K562 (cell line): ENCODE measurements around the gene DUSP9. TPM values are rescaled to one million over a fixed set of nuclear protein-coding genes. Genes with fewer than 3 reads are reported as not detected.

Experiments
- ATAC-seq: fragments of 200-7000 bp; cut with Tn5 transposase; 3 replicates; pipeline ENCODE4 v1.9.1; 2020; ENCODE audit warnings: moderate library complexity
- BruUV-seq: library from RNA; stranded (reverse); fragments of 400-500 nt; replicated peaks from 2 replicates; lab custom pipeline; 2021; lab: Mats Ljungman, UMichigan
- CTCF ChIA-PET: fragments of 300-600 bp; formaldehyde crosslinking; extraction: SDS; loops from one replicate; lab custom pipeline; 2021; ENCODE audit warnings: low intra/inter-chr PET ratio; lab: Yijun Ruan, JAX
- POLR2A ChIA-PET: fragments of 300-600, 350-650 bp; sonication (Branson Sonifier 250); formaldehyde crosslinking; extraction: SDS; loops from one replicate; lab custom pipeline; 2021; ENCODE audit warnings: antibody characterized with exemption, inconsistent platforms; lab: Yijun Ruan, JAX
- DNase-seq, 4 experiments: peaks; one replicate each; pipeline versions ENCODE4 v3.0.0 to v3.0.0-alpha.2; 2011 to 2018; ENCODE audit warnings: low spot score in 3 of 4, mixed read lengths in 3 of 4; ENCODE audit errors: extremely low read depth in 1 of 4
- FAIRE-seq: peaks from 2 replicates; lab custom pipeline; 2011; peaks lifted over from hg19 to GRCh38; lab: Jason Lieb, UNC
- H2AFZ ChIP-seq: 2 replicates; pipeline ENCODE4 v1.6.0; 2011; ENCODE audit warnings: low read depth, low read length, control low read depth, inconsistent platforms
- H3K27ac ChIP-seq: fragments of 200-600 bp; 3 replicates; pipeline ENCODE4 v1.8.0; 2011; ENCODE audit warnings: low read depth, mild to moderate bottlenecking, control low read depth, inconsistent platforms, low read length, moderate library complexity, mixed read lengths; ENCODE audit errors: extremely low read depth
- H3K27me3 ChIP-seq, 2 experiments: fragments of 300-600 bp in 1 of 2; 2 replicates in 1 of 2; 3 replicates in 1 of 2; pipeline versions ENCODE4 v1.6.0 to v1.8.0; 2011; ENCODE audit warnings: inconsistent platforms in 2 of 2, low read length in 2 of 2, mild to moderate bottlenecking in 1 of 2, mixed read lengths in 1 of 2, moderate library complexity in 1 of 2; ENCODE audit not compliant: control insufficient read depth in 2 of 2, insufficient read depth in 2 of 2
- H3K36me3 ChIP-seq: fragments of 300-600 bp; 3 replicates; pipeline ENCODE4 v1.8.0; 2011; ENCODE audit warnings: mild to moderate bottlenecking, low read length, inconsistent platforms; ENCODE audit not compliant: control insufficient read depth, insufficient read depth
- H3K4me1 ChIP-seq, 2 experiments: fragments of 200-600 bp in 1 of 2; replicated peaks in 1 of 2; 2 replicates in 1 of 2; 3 replicates in 1 of 2; pipeline versions ENCODE4 v1.5.1 to v1.8.0; 2011; ENCODE audit warnings: inconsistent platforms in 2 of 2, low read length in 2 of 2, mild to moderate bottlenecking in 1 of 2, mixed read lengths in 1 of 2, moderate library complexity in 1 of 2; ENCODE audit not compliant: control insufficient read depth in 2 of 2, insufficient read depth in 2 of 2
- H3K4me2 ChIP-seq: 2 replicates; pipeline ENCODE4 v1.6.1; 2011; ENCODE audit warnings: low read length, control low read depth, inconsistent platforms, mixed read lengths; ENCODE audit not compliant: insufficient read depth
- H3K4me3 ChIP-seq: fragments of 200-600 bp; sonication (generic), shearing (Covaris generic); 2 replicates; pipeline ENCODE4 v1.5.1; 2016; ENCODE audit warnings: control low read depth, inconsistent platforms
- H3K79me2 ChIP-seq: fragments of 200-600 bp; 3 replicates; pipeline ENCODE4 v1.8.0; 2011; ENCODE audit warnings: low read length, inconsistent platforms; ENCODE audit not compliant: control insufficient read depth, insufficient read depth
- H3K9ac ChIP-seq, 2 experiments: 2 replicates each; pipeline versions ENCODE4 v1.6.0 to v1.6.1; 2011; ENCODE audit warnings: low read depth in 2 of 2, low read length in 2 of 2, control low read depth in 1 of 2, inconsistent platforms in 1 of 2, mild to moderate bottlenecking in 1 of 2, mixed read lengths in 1 of 2; ENCODE audit not compliant: insufficient read depth in 1 of 2
- H3K9me1 ChIP-seq: one replicate; pipeline ENCODE4 v1.6.0; 2011; ENCODE audit warnings: inconsistent platforms, mild to moderate bottlenecking, low read length, moderate library complexity; ENCODE audit not compliant: control insufficient read depth, insufficient read depth
- H3K9me3 ChIP-seq: replicated peaks from 2 replicates; pipeline ENCODE4 v1.5.1; 2011; ENCODE audit warnings: low read depth, low read length, inconsistent platforms; ENCODE audit not compliant: control insufficient read depth, insufficient read depth
- H4K20me1 ChIP-seq: replicated peaks from 2 replicates; pipeline ENCODE4 v1.6.1; 2011; ENCODE audit warnings: low read length, inconsistent platforms, mixed read lengths; ENCODE audit not compliant: control insufficient read depth, insufficient read depth
- BHLHE40 ChIP-seq: IDR thresholded peaks from 2 replicates; pipeline ENCODE4 v1.6.1; 2011; ENCODE audit warnings: low read length, improper control_type of control experiment
- CTCF ChIP-seq, 3 experiments: IDR thresholded peaks in 2 of 3; conservative IDR thresholded peaks in 1 of 3; 2 replicates each; pipeline ENCODE4 v1.5.1; 2011 to 2012; ENCODE audit warnings: low read length in 3 of 3, mild to moderate bottlenecking in 3 of 3, control low read depth in 2 of 3, improper control_type of control experiment in 1 of 3, inconsistent platforms in 1 of 3, low read depth in 1 of 3, mixed read lengths in 1 of 3, moderate library complexity in 1 of 3; ENCODE audit not compliant: insufficient read depth in 2 of 3
- KDM5B ChIP-seq: fragments of 200-600 bp; sonication (generic); IDR thresholded peaks from 2 replicates; pipeline ENCODE4 v1.6.1; 2012; ENCODE audit warnings: low read depth, mild to moderate bottlenecking, moderate library complexity, low read length, control low read depth, inconsistent platforms; ENCODE audit not compliant: insufficient replicate concordance
- ZC3H4 ChIP-seq: sonication (generic); formaldehyde crosslinking; IDR thresholded peaks from 2 replicates; pipeline ENCODE4 v1.9.0; 2021; ENCODE audit warnings: missing genetic modification reagents, borderline replicate concordance
- WGBS: fragments of 100-300 bp; shearing (Covaris generic); methylation state at CpG from one replicate; pipeline ENCODE4 v1.1.6; 2016; ENCODE audit warnings: low coverage, mixed read lengths; ENCODE audit not compliant: insufficient coverage; ENCODE audit errors: missing lambda C conversion rate; 5-methylcytosine and 5-hydroxymethylcytosine counted together
- in situ Hi-C: fragments of 300-500 bp; cut with MboI; formaldehyde crosslinking; loops from 4 replicates; pipeline ENCODE4 v1.15.0; 2018; ENCODE audit warnings: inconsistent platforms, mixed read lengths
- intact Hi-C: fragments of 100-400 bp; cut with micrococcal nuclease; formaldehyde crosslinking; loops from 2 replicates; pipeline ENCODE4 v1.14.2; 2022
- polyA plus RNA-seq, 8 experiments: library from polyadenylated mRNA; depleted of rRNA in 4 of 8; stranded (reverse) in 5 of 8; unstranded in 3 of 8; fragments of >200 nt; fragmentation: Nextera tagmentation in 2 of 8; fragmentation: Illumina TruSeq in 1 of 8; extraction: Ambion mirVana in 2 of 8; extraction: Trizol in 1 of 8; gene quantifications; 2 replicates each; pipeline versions ENCODE4 v1.2.1 to v1.2.3, GENCODE V29; 2011 to 2014; ENCODE audit warnings: inconsistent platforms in 1 of 8, missing spikeins in 1 of 8
- total RNA-seq, 7 experiments: library from RNA; depleted of rRNA in 6 of 7; stranded (reverse); fragments of >200 nt in 6 of 7; fragmentation: Illumina TruSeq in 2 of 7; extraction: Trizol in 2 of 7; gene quantifications; 2 replicates each; pipeline versions ENCODE4 v1.2.1 to v1.2.3, GENCODE V29; 2011 to 2021; ENCODE audit warnings: low replicate concordance in 1 of 7

DUSP9 gene
- total and polyA plus RNA-seq, 9 of the 15 experiments (the other 6 are each of a cell fraction or from before 2014, with no cell fraction given): 0.11 to 14.1 (median 5.5) TPM

GRCh38 chrX:153638436-153639176 is 8.4 kb upstream of the DUSP9 start (continued):
- TF ChIP-seq ZC3H4: no peak
- no peak for TF ChIP-seq KDM5B

- peaks cover 2 to 65% of the 10 kb centered on the region in 2 experiments; a peak in 3 of 5 replicates for H3K4me1 ChIP-seq
- no peaks in the 10 kb centered on the region for H3K36me3 ChIP-seq
- POLR2A ChIA-PET: interaction anchor here (0.6 to 0.7 kb wide), 2 partner anchors 46 to 65 kb away, joined by 3 read pairs; no protein-coding TSS in a partner anchor
- H4K20me1 ChIP-seq: no peaks in the 10 kb centered on the region
- intact Hi-C loops (no loop called here), in situ Hi-C loops (no loop called here)
- H3K9ac ChIP-seq: no peak overlapping the region
- no peaks in the 10 kb centered on the region for H3K79me2 ChIP-seq
- H3K4me2 ChIP-seq: no peak overlapping the region
- FAIRE-seq (no peak), ATAC-seq (no peak), DNase-seq (no peak)
- CTCF ChIA-PET: no interaction called here
- H3K9me3 ChIP-seq: no peaks in the 10 kb centered on the region
- H3K9me1 ChIP-seq: no peaks in the 10 kb centered on the region
- H3K27ac ChIP-seq: no peak overlapping the region
- TF ChIP-seq BHLHE40 (no peak), CTCF (IDR thresholded peaks at IDR 0.05 in 2 of 3, conservative IDR thresholded peaks at IDR 0.05 in 1 of 3; ENCODE audit: insufficient read depth in 2 of 3, low read depth in 1 of 3, low read length in 3 of 3) (0 out of 6 replicates have a peak, but pooled peaks of 1 of the 3 experiments have one; percentile 21)
- 16% methylated on average over 13 of the region's 28 CpGs for WGBS
- H3K4me3 ChIP-seq: no peak overlapping the region
- no peak overlapping the region for H2AFZ ChIP-seq
- peaks cover 0 to 41% of the 10 kb centered on the region in 2 experiments; a peak in 4 of 5 replicates for H3K27me3 ChIP-seq
- no TSS peak for BruUV-seq
Measured at GRCh38 chrX:153639177-153640044, 7.6 kb upstream of the DUSP9 start.
